Neural cell (in vitro differentiated cells): Measurements from ENCODE around the gene PTTG1IP. TPM values are rescaled to one million over a fixed set of nuclear protein-coding genes. Genes with fewer than 3 reads are reported as not detected.

ENCODE experiments used
- H2AFZ ChIP-seq: fragments of 200-600, 300-800 bp; sonication (generic), shearing (Covaris generic); 2 replicates; pipeline ENCODE4 v1.6.0; 2014; ENCODE audit warnings: low read depth, mild to moderate bottlenecking, antibody characterized with exemption, low read length, moderate library complexity
- H3F3A ChIP-seq: fragments of 200-600 bp; shearing (Covaris generic); 2 replicates; pipeline ENCODE4 v1.6.1; 2016; ENCODE audit warnings: mild to moderate bottlenecking, moderate library complexity, mixed read lengths, antibody characterized with exemption, low read length; ENCODE audit not compliant: insufficient read depth, poor library complexity, severe bottlenecking
- H3K27ac ChIP-seq: fragments of 200-600, 300-800 bp; sonication (generic), shearing (Covaris generic); 2 replicates; pipeline ENCODE4 v1.5.1; 2014; ENCODE audit warnings: mild to moderate bottlenecking, low read length, moderate library complexity
- H3K27me3 ChIP-seq: fragments of 300-800, 200-600 bp; sonication (generic), shearing (Covaris generic); 2 replicates; pipeline ENCODE4 v1.6.0; 2014; ENCODE audit warnings: mild to moderate bottlenecking, low read depth, low read length, moderate library complexity; ENCODE audit not compliant: insufficient read depth
- H3K36me3 ChIP-seq: fragments of 300-800, 200-600 bp; sonication (generic), shearing (Covaris generic); 2 replicates; pipeline ENCODE4 v1.5.1; 2014; ENCODE audit warnings: mild to moderate bottlenecking, antibody characterized with exemption, low read length, moderate library complexity; ENCODE audit not compliant: insufficient read depth
- H3K4me2 ChIP-seq: fragments of 300-800, 200-600 bp; sonication (generic), shearing (Covaris generic); 2 replicates; pipeline ENCODE4 v1.6.0; 2014; ENCODE audit warnings: mild to moderate bottlenecking, low read length
- H3K4me3 ChIP-seq: fragments of 300-800, 200-600 bp; sonication (generic), shearing (Covaris generic); 2 replicates; pipeline ENCODE4 v1.5.1; 2014; ENCODE audit warnings: mild to moderate bottlenecking, low read length, moderate library complexity
- H3K79me2 ChIP-seq: fragments of 200-600 bp; shearing (Covaris generic); replicated peaks from 2 replicates; pipeline ENCODE4 v1.6.0; 2014; ENCODE audit warnings: mild to moderate bottlenecking, low read length, moderate library complexity; ENCODE audit not compliant: insufficient read depth
- H3K9ac ChIP-seq: fragments of 300-800, 200-600 bp; sonication (generic), shearing (Covaris generic); 2 replicates; pipeline ENCODE4 v1.6.1; 2016; ENCODE audit warnings: mild to moderate bottlenecking, low read length, mixed read lengths
- H3K9me2 ChIP-seq: fragments of 200-600 bp; shearing (Covaris generic); 2 replicates; pipeline ENCODE4 v1.6.1; 2016; ENCODE audit warnings: mild to moderate bottlenecking, low read length, mixed read lengths; ENCODE audit not compliant: insufficient read depth
- H3K9me3 ChIP-seq: fragments of 200-600, 300-800 bp; sonication (generic), shearing (Covaris generic); 2 replicates; pipeline ENCODE4 v1.6.1; 2016; ENCODE audit warnings: mild to moderate bottlenecking, mixed run types, low read length, moderate library complexity, mixed read lengths
- H4K20me1 ChIP-seq: fragments of 200-600 bp; shearing (Covaris generic); 2 replicates; pipeline ENCODE4 v1.6.1; 2016; ENCODE audit warnings: mild to moderate bottlenecking, mixed run types; ENCODE audit not compliant: insufficient read depth
- EP300 ChIP-seq: fragments of 450-650 bp; conservative IDR thresholded peaks from 2 replicates; pipeline ENCODE4 v1.6.1; 2014; ENCODE audit warnings: antibody characterized with exemption, mild to moderate bottlenecking, moderate library complexity; ENCODE audit not compliant: poor library complexity, severe bottlenecking
- EZH2 ChIP-seq: fragments of 200-600, 300-800 bp; shearing (Covaris generic), sonication (generic); IDR thresholded peaks from 2 replicates; pipeline ENCODE4 v1.6.1; 2014; ENCODE audit warnings: antibody characterized with exemption, low read length, borderline replicate concordance, mild to moderate bottlenecking; ENCODE audit not compliant: insufficient read depth, poor library complexity, severe bottlenecking
- MXI1 ChIP-seq: fragments of 450-650 bp; conservative IDR thresholded peaks from 2 replicates; pipeline ENCODE4 v1.6.1; 2014; ENCODE audit warnings: antibody characterized with exemption, mild to moderate bottlenecking; ENCODE audit not compliant: poor library complexity, severe bottlenecking
- POLR2AphosphoS5 ChIP-seq: IDR thresholded peaks from 2 replicates; pipeline ENCODE4 v1.6.1; 2012
- RAD21 ChIP-seq: fragments of 450-650 bp; conservative IDR thresholded peaks from 2 replicates; pipeline ENCODE4 v1.6.1; 2014; ENCODE audit warnings: antibody characterized with exemption, mild to moderate bottlenecking, moderate library complexity
- SMC3 ChIP-seq: fragments of 450-650 bp; conservative IDR thresholded peaks from 2 replicates; pipeline ENCODE4 v1.6.1; 2014; ENCODE audit warnings: antibody characterized with exemption, mild to moderate bottlenecking, moderate library complexity; ENCODE audit not compliant: poor library complexity
- TAF1 ChIP-seq: IDR thresholded peaks from 2 replicates; pipeline ENCODE4 v1.6.1; 2012; ENCODE audit warnings: low read depth
- polyA plus RNA-seq: library from polyadenylated mRNA; depleted of rRNA; stranded (reverse); fragments of >200 nt; gene quantifications from 2 replicates; pipeline ENCODE4 v1.2.3, GENCODE V29; 2014
- TF ChIP-seq, protein P1 (sequence below): IDR thresholded peaks from 2 replicates; pipeline ENCODE4 v1.6.1; 2012; ENCODE audit warnings: borderline replicate concordance
- TF ChIP-seq, protein P2 (sequence below): fragments of 450-650 bp; IDR thresholded peaks from 2 replicates; pipeline ENCODE4 v1.5.1; 2014; ENCODE audit warnings: antibody characterized with exemption, mild to moderate bottlenecking, moderate library complexity; ENCODE audit not compliant: poor library complexity, severe bottlenecking

The PTTG1IP gene
- polyA plus RNA-seq, 1 donor from 2014 or later = 152 TPM

DNA sequence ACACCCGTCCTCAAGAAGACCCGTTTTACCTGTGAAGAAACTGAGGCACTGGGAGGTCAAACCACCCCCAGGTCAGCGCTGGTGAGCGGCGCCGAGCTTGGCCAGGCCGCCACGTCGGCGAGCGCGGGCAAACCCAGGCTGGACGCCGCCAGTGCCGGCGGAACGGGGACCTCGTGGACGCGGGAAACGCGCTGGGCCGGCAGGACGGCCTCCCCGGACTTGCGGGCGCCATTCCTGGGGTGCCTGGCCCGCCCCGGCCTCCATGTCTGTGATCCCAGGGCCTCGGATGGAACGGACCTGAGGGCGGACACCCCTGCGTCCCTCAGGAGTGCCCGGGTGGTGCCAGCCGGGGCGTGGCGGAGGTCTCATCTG is 54.9 kb downstream of the PTTG1IP start:
- Histone ChIP-seq H3K27me3 (no peaks in the 10 kb centered on the region), H3K9ac (peak overlapping the region; percentile 75), H3K36me3 (no peaks in the 10 kb centered on the region), H4K20me1 (no peaks in the 10 kb centered on the region), H3K4me3 (peak overlapping the region; percentile 75), H3K9me3 (peaks cover 13% of the 10 kb centered on the region), H2AFZ (peak overlapping the region; percentile 56), H3K79me2 (no peaks in the 10 kb centered on the region), H3F3A (no peaks in the 10 kb centered on the region), H3K27ac (peak overlapping the region; percentile 44), H3K9me2 (no peaks in the 10 kb centered on the region), H3K4me2 (no peak overlapping the region)
- TF ChIP-seq TAF1 = no peak
- TF ChIP-seq MXI1 = no peak
- no peak for TF ChIP-seq RAD21
- TF ChIP-seq POLR2AphosphoS5 = no peak
- TF ChIP-seq EP300 = no peak
- TF ChIP-seq, protein P1, sequence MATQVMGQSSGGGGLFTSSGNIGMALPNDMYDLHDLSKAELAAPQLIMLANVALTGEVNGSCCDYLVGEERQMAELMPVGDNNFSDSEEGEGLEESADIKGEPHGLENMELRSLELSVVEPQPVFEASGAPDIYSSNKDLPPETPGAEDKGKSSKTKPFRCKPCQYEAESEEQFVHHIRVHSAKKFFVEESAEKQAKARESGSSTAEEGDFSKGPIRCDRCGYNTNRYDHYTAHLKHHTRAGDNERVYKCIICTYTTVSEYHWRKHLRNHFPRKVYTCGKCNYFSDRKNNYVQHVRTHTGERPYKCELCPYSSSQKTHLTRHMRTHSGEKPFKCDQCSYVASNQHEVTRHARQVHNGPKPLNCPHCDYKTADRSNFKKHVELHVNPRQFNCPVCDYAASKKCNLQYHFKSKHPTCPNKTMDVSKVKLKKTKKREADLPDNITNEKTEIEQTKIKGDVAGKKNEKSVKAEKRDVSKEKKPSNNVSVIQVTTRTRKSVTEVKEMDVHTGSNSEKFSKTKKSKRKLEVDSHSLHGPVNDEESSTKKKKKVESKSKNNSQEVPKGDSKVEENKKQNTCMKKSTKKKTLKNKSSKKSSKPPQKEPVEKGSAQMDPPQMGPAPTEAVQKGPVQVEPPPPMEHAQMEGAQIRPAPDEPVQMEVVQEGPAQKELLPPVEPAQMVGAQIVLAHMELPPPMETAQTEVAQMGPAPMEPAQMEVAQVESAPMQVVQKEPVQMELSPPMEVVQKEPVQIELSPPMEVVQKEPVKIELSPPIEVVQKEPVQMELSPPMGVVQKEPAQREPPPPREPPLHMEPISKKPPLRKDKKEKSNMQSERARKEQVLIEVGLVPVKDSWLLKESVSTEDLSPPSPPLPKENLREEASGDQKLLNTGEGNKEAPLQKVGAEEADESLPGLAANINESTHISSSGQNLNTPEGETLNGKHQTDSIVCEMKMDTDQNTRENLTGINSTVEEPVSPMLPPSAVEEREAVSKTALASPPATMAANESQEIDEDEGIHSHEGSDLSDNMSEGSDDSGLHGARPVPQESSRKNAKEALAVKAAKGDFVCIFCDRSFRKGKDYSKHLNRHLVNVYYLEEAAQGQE = no peak
- TF ChIP-seq SMC3 = no peak
- TF ChIP-seq, protein P2, sequence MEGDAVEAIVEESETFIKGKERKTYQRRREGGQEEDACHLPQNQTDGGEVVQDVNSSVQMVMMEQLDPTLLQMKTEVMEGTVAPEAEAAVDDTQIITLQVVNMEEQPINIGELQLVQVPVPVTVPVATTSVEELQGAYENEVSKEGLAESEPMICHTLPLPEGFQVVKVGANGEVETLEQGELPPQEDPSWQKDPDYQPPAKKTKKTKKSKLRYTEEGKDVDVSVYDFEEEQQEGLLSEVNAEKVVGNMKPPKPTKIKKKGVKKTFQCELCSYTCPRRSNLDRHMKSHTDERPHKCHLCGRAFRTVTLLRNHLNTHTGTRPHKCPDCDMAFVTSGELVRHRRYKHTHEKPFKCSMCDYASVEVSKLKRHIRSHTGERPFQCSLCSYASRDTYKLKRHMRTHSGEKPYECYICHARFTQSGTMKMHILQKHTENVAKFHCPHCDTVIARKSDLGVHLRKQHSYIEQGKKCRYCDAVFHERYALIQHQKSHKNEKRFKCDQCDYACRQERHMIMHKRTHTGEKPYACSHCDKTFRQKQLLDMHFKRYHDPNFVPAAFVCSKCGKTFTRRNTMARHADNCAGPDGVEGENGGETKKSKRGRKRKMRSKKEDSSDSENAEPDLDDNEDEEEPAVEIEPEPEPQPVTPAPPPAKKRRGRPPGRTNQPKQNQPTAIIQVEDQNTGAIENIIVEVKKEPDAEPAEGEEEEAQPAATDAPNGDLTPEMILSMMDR = no peak
- TF ChIP-seq EZH2 = no peak

DNA sequence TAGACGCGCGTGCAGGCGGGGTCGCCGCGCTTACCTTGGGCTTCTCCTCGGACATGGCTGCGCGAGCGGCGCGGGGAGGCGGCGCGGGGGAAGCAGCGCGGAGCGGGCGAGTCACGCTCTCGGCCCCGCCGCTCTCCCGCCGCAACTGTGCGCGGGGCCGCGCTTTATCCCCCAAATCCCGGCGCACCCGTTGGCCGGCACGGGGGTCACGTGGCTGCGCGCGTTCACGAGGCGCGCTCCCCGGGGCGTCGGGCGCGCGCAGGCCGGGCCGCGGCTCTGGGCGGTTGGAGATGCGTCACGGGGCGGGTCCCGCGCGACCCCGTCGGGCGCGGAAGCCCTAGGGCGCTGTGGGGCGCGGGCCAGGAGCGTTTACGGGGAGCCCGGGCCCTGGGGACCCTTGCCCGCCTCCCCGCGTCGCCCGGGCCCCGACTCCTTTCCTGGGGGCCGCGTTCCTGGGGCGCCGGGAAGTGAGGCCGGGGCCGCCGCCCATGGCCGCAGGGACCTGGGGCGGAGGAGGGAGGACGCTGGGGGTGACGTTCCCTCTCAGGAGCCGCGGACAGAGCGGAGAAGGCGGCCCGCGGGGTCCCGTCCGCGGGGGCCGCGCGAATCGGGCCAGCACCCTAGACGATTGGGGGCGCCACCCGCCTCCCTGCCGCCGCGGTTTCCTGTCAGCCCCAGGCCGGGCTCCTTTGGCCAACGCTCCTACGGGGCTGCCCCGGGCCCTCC is 55.4 kb downstream of the PTTG1IP start, which contains the start of gene SUMO3:
SUMO3 (minus strand) TSS at position 149 of the 726 bp plus-strand sequence; CDS start at position 55, 94 bp downstream.
- no peaks in the 10 kb centered on the region for H3K27me3 ChIP-seq
- no peaks in the 10 kb centered on the region for H3K79me2 ChIP-seq
- TF ChIP-seq MXI1 = peak; percentile 58
- peak; percentile 92 for TF ChIP-seq POLR2AphosphoS5
- peak; percentile 35 for TF ChIP-seq SMC3
- peak; percentile 36 for TF ChIP-seq EP300
- no peak for TF ChIP-seq TAF1
- no peak for TF ChIP-seq EZH2
- TF ChIP-seq, protein P2 = peak; percentile 30
- TF ChIP-seq RAD21 = no peak
- no peaks in the 10 kb centered on the region for H4K20me1 ChIP-seq
- H3K36me3 ChIP-seq = no peaks in the 10 kb centered on the region
- no peaks in the 10 kb centered on the region for H3K9me2 ChIP-seq
- H3K27ac ChIP-seq = peak within 1 kb of the TSS; percentile 44
- H2AFZ ChIP-seq = peak within 1 kb of the TSS; percentile 56
- peak within 1 kb of the TSS; percentile 75 for H3K4me3 ChIP-seq
- peaks cover 13% of the 10 kb centered on the region for H3K9me3 ChIP-seq
- H3K4me2 ChIP-seq = peak within 1 kb of the TSS; percentile 6
- no peaks in the 10 kb centered on the region for H3F3A ChIP-seq
- peak within 1 kb of the TSS; percentile 75 for H3K9ac ChIP-seq
